SU-DHL-6 (cell line): Measurements from ENCODE around the gene APOBEC3B.

ENCODE experiments used
- EZH2phosphoT487 ChIP-seq: fragments of 200-600 bp; sonication (generic), shearing (Covaris generic); conservative IDR thresholded peaks from 2 replicates; pipeline ENCODE4 v1.6.1; 2018; ENCODE audit warnings: mild to moderate bottlenecking, antibody characterized with exemption, low read length, moderate library complexity, mixed read lengths
- TF ChIP-seq, protein P1 (sequence below): fragments of 200-600 bp; sonication (generic); IDR thresholded peaks from one replicate; pipeline ENCODE4 v1.5.1; 2017; ENCODE audit warnings: antibody characterized with exemption, mild to moderate bottlenecking, low read length, moderate library complexity; ENCODE audit not compliant: insufficient read depth, poor library complexity, severe bottlenecking

DNA sequence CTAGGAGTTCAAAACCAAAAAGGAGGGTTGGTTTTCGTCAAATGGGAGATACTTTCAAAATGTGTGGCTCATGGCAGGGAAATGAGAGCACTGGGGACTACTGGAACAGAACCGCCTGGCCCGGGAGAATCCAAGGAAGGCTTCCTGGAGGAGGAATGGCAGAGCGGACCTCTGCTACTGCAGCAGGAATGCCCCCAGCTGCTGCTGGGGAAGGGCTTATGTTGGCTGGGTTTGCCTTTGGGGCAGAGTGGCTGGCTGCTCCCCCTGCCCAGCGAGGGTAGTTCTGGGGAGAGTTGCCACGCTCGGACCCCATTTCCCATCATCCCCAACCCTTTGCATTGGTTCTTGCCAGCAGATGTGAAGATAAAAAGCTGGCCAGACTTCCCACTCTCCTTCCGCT is 35.4 kb upstream of the APOBEC3B start:
- no peak for TF ChIP-seq EZH2phosphoT487
- TF ChIP-seq, protein P1, sequence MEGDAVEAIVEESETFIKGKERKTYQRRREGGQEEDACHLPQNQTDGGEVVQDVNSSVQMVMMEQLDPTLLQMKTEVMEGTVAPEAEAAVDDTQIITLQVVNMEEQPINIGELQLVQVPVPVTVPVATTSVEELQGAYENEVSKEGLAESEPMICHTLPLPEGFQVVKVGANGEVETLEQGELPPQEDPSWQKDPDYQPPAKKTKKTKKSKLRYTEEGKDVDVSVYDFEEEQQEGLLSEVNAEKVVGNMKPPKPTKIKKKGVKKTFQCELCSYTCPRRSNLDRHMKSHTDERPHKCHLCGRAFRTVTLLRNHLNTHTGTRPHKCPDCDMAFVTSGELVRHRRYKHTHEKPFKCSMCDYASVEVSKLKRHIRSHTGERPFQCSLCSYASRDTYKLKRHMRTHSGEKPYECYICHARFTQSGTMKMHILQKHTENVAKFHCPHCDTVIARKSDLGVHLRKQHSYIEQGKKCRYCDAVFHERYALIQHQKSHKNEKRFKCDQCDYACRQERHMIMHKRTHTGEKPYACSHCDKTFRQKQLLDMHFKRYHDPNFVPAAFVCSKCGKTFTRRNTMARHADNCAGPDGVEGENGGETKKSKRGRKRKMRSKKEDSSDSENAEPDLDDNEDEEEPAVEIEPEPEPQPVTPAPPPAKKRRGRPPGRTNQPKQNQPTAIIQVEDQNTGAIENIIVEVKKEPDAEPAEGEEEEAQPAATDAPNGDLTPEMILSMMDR = no peak
